Lung microvascular endothelial cell (primary cell): Measurements from ENCODE around the gene CGNL1. TPM values are rescaled to one million over a fixed set of nuclear protein-coding genes. Genes with fewer than 3 reads are reported as not detected.
A peak's percentile ranks its signal among the peaks of the same experiment; 100 is the strongest.

Experiments used
- DNase-seq, 2 donors: peaks; one replicate each; pipeline versions ENCODE4 v3.0.0 to v3.0.0-alpha.2; 2010; ENCODE audit warnings: low read depth in 2 of 2
- total RNA-seq: library from RNA; depleted of rRNA; stranded (reverse); fragments of >200 nt; gene quantifications from 2 replicates; pipeline ENCODE4 v1.2.1, GENCODE V29; 2014

CGNL1 gene
- total RNA-seq, 1 donor from 2014 or later: 38.3 TPM

GRCh38 chr15:57452090-57452754 is 75.9 kb downstream of the CGNL1 start:
- DNase-seq: no peak

DNA sequence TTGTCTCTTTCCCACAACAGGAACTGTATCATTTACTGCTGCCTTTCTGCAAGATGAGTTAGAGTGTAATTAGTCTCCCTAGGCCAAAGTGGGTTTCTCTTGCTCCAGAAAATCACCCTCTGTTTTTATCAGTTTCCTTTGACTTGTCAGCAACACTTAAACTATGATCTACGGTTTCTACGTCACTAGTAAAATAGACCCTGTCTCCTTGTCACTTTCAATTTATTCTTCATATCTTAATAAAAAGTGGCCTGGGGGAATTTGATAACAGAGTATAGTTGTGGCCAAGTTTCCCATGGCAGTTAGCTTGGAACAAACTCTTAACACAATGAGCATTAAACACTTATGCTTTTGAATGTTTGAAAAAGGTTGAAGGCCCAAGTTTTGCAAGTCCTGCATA is 79.6 kb downstream of the CGNL1 start:
- no peak for DNase-seq

- DNase-seq: no peak
Measured at GRCh38 chr15:57456559-57456958, 80.3 kb downstream of the CGNL1 start.

DNA sequence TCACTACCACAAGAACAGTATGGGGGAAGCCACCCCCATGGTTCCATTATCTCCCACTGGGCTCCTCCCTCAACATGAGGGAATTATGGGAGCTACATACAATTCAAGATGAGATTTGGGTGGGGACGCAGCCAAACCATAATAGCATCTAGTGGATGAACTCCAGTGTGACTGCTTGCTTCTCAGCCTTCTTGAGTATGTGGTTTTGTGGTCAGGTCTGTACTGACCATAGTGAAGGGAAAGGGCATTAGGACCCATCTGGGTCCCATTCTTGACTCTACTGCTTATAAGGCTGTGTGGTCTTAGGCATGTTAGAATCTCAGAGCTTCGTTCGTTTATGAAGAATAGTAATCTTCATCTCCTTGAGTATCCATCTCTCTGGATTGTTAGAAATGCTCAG is 81.4 kb downstream of the CGNL1 start:
- DNase-seq: no peak

- peak; percentile 36 to 73 for DNase-seq
Measured at GRCh38 chr15:57458356-57458781, 82.1 kb downstream of the CGNL1 start.

GRCh38 chr15:57460208-57460816 is 84.0 kb downstream of the CGNL1 start:
- no peak for DNase-seq

DNA sequence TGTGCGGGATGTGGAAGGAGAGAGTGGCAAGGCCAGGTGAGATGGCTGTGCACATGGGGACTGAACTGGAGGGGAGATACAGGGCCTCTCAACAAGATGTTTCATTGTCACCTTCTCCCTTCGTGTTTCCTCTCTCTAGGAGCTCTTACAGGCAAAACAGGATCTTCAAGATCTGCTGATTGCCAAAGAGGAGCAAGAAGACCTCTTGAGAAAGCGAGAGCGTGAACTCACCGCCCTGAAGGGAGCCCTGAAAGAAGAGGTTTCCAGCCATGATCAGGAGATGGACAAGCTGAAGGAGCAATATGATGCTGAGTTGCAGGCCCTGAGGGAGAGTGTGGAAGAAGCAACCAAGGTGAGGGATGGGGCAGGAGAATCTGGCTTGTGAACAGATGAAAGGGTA is 85.2 kb downstream of the CGNL1 start:
- no peak for DNase-seq

- DNase-seq: peak; percentile 3 to 34
Measured at GRCh38 chr15:57462381-57462780, 86.1 kb downstream of the CGNL1 start.

DNA sequence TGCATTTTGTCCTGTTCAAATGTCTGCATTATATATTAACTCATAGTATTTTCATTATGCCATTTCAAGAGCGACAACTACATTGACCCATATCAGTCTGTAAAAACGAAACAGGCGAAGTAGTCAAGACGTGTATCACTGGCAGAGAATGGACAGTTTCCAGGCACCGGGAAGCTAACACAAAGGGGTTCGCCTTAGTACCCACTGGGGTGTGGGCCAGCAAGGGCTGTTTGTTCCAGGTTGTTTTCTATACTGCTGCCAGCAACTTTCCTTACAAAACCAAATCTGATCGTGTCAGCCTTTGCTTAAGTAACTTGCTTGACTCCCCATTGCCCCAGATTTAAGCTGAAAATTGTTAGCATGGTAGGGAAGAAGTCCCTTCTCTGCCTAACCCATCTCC is 87.1 kb downstream of the CGNL1 start:
- no peak for DNase-seq

GRCh38 chr15:57464480-57464879 is 88.2 kb downstream of the CGNL1 start:
- no peak for DNase-seq

GRCh38 chr15:57468486-57468885 is 92.2 kb downstream of the CGNL1 start:
- no peak for DNase-seq

GRCh38 chr15:57470543-57470942 is 94.2 kb downstream of the CGNL1 start:
- no peak for DNase-seq

DNA sequence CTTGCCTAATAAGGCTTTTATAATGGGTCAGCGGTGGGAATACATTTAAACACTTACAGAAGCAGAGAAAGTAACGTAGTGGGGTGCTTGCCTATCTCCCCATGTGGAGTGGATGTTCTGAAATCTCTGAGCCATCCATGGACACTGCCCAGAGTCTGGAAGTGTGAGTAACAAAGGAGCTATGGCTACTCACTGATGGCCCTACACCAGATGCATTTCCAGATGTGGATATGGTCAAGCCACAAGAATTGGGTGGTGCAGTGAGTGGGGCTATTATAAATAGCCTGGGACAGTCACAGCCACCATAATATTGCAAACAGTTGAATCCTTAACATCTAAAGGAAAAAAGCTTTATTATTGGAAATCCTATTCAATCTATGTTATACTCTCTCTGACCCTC is 96.6 kb downstream of the CGNL1 start:
- no peak for DNase-seq

- DNase-seq: peak; percentile 37 to 90
Measured at GRCh38 chr15:57476533-57476975, 100.2 kb downstream of the CGNL1 start.

DNA sequence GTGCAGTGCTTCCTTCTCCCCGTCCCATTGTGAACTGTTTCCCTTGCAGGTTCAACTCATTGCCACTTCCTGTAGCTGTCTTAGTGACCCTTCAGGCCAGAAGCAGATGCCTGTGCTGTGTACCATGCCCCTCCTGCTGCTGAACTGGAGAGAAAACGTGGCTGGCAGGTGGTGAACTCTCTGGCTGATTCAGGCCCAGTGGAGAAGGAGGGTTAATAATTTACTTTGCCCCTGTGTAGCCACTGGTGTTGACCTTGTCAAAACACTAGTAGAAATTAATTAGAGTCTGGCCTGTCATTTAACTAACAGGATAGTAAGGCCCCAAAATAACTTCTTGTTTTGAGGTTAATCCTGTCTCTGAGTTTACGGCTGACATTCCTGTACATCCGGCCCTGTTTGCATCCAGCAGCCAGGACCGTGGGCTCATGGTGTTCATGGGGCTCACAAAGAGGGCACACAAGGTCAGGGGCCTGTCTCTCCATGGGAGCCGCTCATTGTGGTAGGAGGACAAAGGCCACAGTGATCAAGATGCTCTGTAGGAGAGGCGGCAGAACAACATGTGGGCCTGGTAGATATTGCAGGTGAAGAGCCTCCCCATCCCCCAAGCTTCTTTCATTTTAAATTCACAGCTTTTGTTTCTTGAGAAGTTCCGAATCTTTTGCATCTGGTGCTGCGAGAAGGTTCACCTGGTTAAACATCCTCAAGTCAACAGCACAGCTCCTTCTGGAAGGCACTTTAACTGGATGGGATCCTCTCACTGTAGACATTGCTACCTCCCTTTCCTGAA is 101.6 kb downstream of the CGNL1 start:
- peak in 1 of 2 donors; percentile 25 for DNase-seq

GRCh38 chr15:57479005-57479404 is 102.7 kb downstream of the CGNL1 start:
- no peak for DNase-seq

DNA sequence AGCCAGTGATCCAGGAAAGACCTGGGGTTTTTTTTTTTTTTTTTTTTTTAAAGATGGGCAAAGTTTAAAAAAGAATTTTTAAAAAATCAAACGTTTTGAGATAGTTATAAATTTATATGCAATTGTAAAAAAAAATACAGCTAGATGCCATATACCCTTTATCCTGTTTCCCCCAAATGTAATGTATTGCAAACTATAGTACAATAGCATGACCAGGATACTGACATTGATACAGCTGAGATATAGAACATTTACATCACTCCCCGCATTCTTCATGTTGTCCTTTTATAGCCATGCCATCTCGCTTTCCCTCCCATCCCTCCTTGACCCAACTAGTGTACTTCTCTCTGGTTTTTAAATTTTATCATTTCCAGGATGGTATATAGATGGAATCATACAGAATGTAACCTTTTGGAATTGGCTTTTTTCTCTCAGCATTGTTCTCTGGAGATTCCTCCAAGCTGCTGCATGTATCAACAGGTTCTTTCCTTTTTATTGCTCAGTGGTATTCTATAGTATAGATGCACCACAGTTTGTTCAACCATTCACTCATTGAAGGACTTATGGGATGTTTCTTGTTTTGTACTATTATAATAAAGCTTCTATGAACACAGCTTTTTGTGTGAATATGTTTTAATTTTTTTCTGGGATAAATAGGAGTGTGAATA is 104.9 kb downstream of the CGNL1 start:
- DNase-seq: no peak

DNA sequence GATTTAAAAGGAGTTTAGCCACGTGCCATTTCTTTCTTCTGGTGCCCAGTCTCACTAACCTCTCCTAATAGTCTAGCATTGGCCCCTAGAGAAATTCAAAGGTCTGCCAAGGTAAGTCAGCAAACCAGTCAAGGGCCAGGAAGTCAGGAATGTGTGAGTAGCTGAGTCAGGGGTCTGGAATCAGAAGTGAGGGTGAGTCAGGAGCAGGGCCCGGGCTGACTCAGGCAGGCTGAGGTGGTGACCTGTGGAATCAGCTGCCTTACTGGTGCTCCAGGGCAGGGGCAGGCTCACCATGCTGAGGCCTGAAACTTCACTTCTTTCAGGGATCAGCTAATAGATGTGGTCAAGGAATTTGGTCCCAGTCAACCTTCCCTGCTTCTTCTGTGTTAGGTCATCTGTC is 109.6 kb downstream of the CGNL1 start:
- peak; percentile 37 to 85 for DNase-seq

- no peak for DNase-seq
Measured at GRCh38 chr15:57486833-57487232, 110.5 kb downstream of the CGNL1 start.

- DNase-seq: no peak
Measured at GRCh38 chr15:57489122-57489521, 112.8 kb downstream of the CGNL1 start.

DNA sequence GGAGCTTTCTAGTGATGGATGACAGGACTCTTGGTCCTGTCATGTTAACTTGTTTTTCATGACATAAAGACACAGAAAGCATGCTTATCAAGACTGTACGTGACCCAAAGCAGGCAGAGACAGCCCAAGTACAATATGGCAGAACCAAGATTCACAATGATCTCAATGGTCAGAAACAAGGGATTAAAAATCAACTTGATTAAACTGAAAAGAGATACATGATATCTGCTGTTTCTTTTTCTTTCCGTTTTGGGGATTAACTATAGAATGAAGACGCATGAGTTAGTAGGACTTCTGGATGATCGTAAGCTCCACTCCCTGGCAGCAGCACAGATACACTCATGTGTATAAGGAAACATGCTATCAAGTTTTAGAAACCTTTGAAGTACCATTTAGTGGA is 117.0 kb downstream of the CGNL1 start:
- no peak for DNase-seq

GRCh38 chr15:57494581-57494980 is 118.3 kb downstream of the CGNL1 start:
- no peak for DNase-seq
